ENCODE results near the gene BCL2L1.
A peak's percentile ranks its signal among the peaks of the same experiment; 100 is the strongest.

BCL2L1 gene

DNA sequence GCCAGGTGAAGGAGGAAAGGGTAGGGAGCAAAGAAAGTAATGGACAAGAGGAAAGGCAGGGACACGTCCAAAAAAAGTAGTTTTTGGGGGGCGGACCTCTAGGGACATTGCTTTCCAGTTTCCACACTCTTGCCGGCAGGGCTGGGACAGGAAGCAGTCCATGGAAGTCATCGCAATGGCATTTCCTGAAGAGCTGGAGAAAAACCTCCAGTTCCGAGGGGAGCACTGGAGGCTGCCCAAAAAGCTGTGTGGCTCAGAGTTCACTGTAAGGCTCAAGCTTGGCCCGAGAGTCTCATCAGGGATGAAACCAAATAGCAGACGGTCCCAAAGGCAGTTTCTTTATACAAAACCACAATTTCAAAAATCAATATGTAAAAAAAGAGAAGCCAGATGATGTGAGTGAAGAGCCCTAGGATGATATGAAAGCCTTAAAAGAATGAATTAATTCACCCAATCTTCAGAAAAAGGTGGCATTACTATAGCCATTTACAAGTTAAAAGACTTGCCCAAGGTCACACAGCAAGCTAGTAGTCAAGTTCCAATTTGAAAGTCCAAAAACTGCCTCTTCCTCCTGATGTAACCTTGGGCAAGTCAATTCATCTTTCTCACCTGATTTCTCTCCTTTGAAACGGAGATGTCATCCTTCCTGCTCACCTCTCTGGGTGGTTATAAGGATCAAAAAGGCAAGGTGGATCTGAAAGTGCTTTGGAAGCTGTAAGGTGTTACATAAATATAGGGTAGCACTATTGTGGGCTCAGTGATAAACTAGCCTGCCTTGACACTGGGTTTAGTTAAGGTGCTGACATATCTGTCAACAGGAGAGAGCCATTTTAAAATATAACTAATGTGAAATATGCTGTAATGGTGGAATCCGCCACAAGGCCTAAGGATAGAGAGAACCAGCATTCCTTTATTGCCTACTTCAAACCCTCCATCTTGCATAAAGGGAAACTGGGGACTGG, 9.1 kb downstream of the BCL2L1 start:
- Histone ChIP-seq H3K9ac (ENCODE audit: low read length) (peak overlapping the region; percentile 7), H3K4me3 (ENCODE audit: low read length) (no peak overlapping the region), H2BK120ac (ENCODE audit: low read depth, low read length) (peak overlapping the region; percentile 45), H3K4ac (ENCODE audit: low read depth, low read length) (peak overlapping the region; percentile 92), H3K4me2 (ENCODE audit: low read length) (no peak overlapping the region), H4K5ac (ENCODE audit: low read length) (peak overlapping the region; percentile 26), H3K27ac (ENCODE audit: low read depth, low read length) (peak overlapping the region; percentile 77), H3K18ac (ENCODE audit: low read length) (peak overlapping the region; percentile 78), H3K79me2 (ENCODE audit: control insufficient read depth, insufficient read depth, low read length) (peaks cover 17% of the 10 kb centered on the region), H2BK5ac (ENCODE audit: low read length) (peak overlapping the region; percentile 87), H2BK15ac (replicated peaks; ENCODE audit: low read depth) (no peak overlapping the region), H3K23ac (ENCODE audit: low read length) (no peak overlapping the region), H2AK5ac (ENCODE audit: low read length) (no peak overlapping the region), H3K56ac (ENCODE audit: low read length) (peak overlapping the region; percentile 77), H3K27me3 (ENCODE audit: insufficient read depth, low read length, poor library complexity) (no peaks in the 10 kb centered on the region), H3K36me3 (ENCODE audit: control insufficient read depth, insufficient read depth, low read length) (no peaks in the 10 kb centered on the region), H3K4me1 (ENCODE audit: control insufficient read depth, low read depth, low read length) (peaks cover 17% of the 10 kb centered on the region), H3K79me1 (ENCODE audit: low read length) (peaks cover 2% of the 10 kb centered on the region), H4K8ac (ENCODE audit: low read depth, low read length) (no peak overlapping the region)
- WGBS (ENCODE audit: extremely low coverage, insufficient coverage, low lambda C conversion rate), result no CpG with 5 or more reads among the region's 9 CpGs
- peak; percentile 90 for DNase-seq

- H3K18ac ChIP-seq (ENCODE audit: low read length), result peak overlapping the region; percentile 78
- H3K27me3 ChIP-seq (ENCODE audit: insufficient read depth, low read length, poor library complexity), result no peaks in the 10 kb centered on the region
- no CpG with 5 or more reads among the region's 8 CpGs for WGBS (ENCODE audit: extremely low coverage, insufficient coverage, low lambda C conversion rate)
- no peak overlapping the region for H2BK15ac ChIP-seq (replicated peaks; ENCODE audit: low read depth)
- peak overlapping the region; percentile 26 for H4K5ac ChIP-seq (ENCODE audit: low read length)
- peaks cover 2% of the 10 kb centered on the region for H3K79me1 ChIP-seq (ENCODE audit: low read length)
- H3K79me2 ChIP-seq (ENCODE audit: control insufficient read depth, insufficient read depth, low read length), result peaks cover 13% of the 10 kb centered on the region
- H3K23ac ChIP-seq (ENCODE audit: low read length), result no peak overlapping the region
- H4K8ac ChIP-seq (ENCODE audit: low read depth, low read length), result no peak overlapping the region
- peak overlapping the region; percentile 92 for H3K4ac ChIP-seq (ENCODE audit: low read depth, low read length)
- H3K4me2 ChIP-seq (ENCODE audit: low read length), result no peak overlapping the region
- no peaks in the 10 kb centered on the region for H3K36me3 ChIP-seq (ENCODE audit: control insufficient read depth, insufficient read depth, low read length)
- peak overlapping the region; percentile 87 for H2BK5ac ChIP-seq (ENCODE audit: low read length)
- no peak overlapping the region for H3K4me3 ChIP-seq (ENCODE audit: low read length)
- peak; percentile 93 for DNase-seq
- peak overlapping the region; percentile 77 for H3K56ac ChIP-seq (ENCODE audit: low read length)
- peaks cover 17% of the 10 kb centered on the region for H3K4me1 ChIP-seq (ENCODE audit: control insufficient read depth, low read depth, low read length)
- H2BK120ac ChIP-seq (ENCODE audit: low read depth, low read length), result peak overlapping the region; percentile 45
- H2AK5ac ChIP-seq (ENCODE audit: low read length), result no peak overlapping the region
- peak overlapping the region; percentile 77 for H3K27ac ChIP-seq (ENCODE audit: low read depth, low read length)
- H3K9ac ChIP-seq (ENCODE audit: low read length), result peak overlapping the region; percentile 7
These were observed 9.9 kb downstream of the BCL2L1 start for GRCh38 chr20:31712564-31713311.

DNA sequence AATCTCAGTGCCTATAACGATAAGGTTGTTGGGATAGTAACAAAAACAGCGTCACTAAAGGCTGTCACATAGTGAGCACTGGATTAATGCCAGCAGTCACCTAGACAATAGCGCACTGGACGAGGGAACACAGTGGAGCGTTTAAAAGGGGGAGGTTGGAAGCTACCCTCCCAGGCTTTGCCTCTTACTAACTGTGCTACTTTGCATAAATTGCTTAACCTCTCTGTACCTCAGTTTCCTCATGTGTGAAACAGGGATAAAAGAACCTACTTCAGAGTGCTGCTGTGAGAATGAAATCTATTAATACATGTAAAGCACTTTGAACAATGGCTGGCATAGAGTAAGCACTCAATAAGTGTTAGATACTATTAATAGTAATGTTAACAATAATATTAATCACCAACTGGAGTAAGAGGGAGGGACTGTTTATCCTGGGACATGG, 10.5 kb downstream of the BCL2L1 start:
- Histone ChIP-seq H2AK5ac (ENCODE audit: low read length) (peak overlapping the region; percentile 76), H3K18ac (ENCODE audit: low read length) (no peak overlapping the region), H3K27ac (ENCODE audit: low read depth, low read length) (no peak overlapping the region), H3K27me3 (ENCODE audit: insufficient read depth, low read length, poor library complexity) (no peaks in the 10 kb centered on the region), H4K8ac (ENCODE audit: low read depth, low read length) (no peak overlapping the region), H3K9ac (ENCODE audit: low read length) (peak overlapping the region; percentile 39), H3K4me2 (ENCODE audit: low read length) (no peak overlapping the region), H3K23ac (ENCODE audit: low read length) (no peak overlapping the region), H3K4me3 (ENCODE audit: low read length) (no peak overlapping the region), H2BK120ac (ENCODE audit: low read depth, low read length) (no peak overlapping the region), H4K5ac (ENCODE audit: low read length) (no peak overlapping the region), H3K36me3 (ENCODE audit: control insufficient read depth, insufficient read depth, low read length) (no peaks in the 10 kb centered on the region), H3K4me1 (ENCODE audit: control insufficient read depth, low read depth, low read length) (peaks cover 17% of the 10 kb centered on the region), H2BK15ac (replicated peaks; ENCODE audit: low read depth) (no peak overlapping the region), H3K79me2 (ENCODE audit: control insufficient read depth, insufficient read depth, low read length) (peaks cover 9% of the 10 kb centered on the region), H3K56ac (ENCODE audit: low read length) (peak overlapping the region; percentile 77), H3K4ac (ENCODE audit: low read depth, low read length) (peak overlapping the region; percentile 60), H3K79me1 (ENCODE audit: low read length) (peaks cover 2% of the 10 kb centered on the region), H2BK5ac (ENCODE audit: low read length) (peak overlapping the region; percentile 53)
- WGBS (ENCODE audit: extremely low coverage, insufficient coverage, low lambda C conversion rate), result no CpG with 5 or more reads among the region's 5 CpGs
- no peak for DNase-seq

- H3K27ac ChIP-seq (ENCODE audit: low read depth, low read length), result no peak overlapping the region
These were observed 11.2 kb downstream of the BCL2L1 start for GRCh38 chr20:31711179-31712111.

DNA sequence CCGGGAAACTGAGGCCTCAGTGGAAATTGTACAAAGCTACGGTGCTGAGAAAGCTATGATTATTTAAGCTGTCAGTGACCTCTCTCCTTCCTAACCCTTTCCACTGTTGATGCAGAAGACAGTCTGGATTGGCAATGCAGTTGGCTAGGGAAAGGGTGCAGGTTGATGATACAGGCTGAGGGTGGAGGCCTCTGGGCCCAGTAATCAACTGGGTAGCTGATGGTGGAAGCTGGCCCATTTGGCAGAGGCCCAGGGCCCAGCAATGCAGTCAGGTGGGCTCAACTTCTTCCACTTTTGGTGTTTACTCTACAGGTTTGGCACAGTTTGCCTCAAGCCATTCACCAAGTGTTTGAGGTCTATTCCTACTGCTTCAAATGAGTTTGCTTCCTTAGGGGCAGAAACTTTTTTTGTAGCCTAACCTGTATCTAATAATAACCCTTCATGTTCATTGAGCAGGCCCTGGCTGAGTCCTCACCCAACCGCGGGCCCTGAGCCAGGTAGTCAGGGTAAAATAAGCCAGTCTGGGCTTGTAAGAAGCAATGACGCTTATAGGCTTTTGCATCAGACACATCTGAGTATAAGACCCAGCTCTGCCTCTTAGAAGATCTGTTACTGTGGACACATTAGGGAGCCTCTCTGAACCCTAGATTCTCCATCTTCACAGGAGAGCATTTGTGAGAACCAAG, 12.1 kb downstream of the BCL2L1 start:
- no peak overlapping the region for H2BK5ac ChIP-seq (ENCODE audit: low read length)
- peaks cover 9% of the 10 kb centered on the region for H3K79me2 ChIP-seq (ENCODE audit: control insufficient read depth, insufficient read depth, low read length)
- no CpG with 5 or more reads among the region's 5 CpGs for WGBS (ENCODE audit: extremely low coverage, insufficient coverage, low lambda C conversion rate)
- H3K56ac ChIP-seq (ENCODE audit: low read length), result no peak overlapping the region
- no peak overlapping the region for H3K4me3 ChIP-seq (ENCODE audit: low read length)
- no peak for DNase-seq
- H4K5ac ChIP-seq (ENCODE audit: low read length), result no peak overlapping the region
- no peak overlapping the region for H2BK120ac ChIP-seq (ENCODE audit: low read depth, low read length)
- no peak overlapping the region for H3K27ac ChIP-seq (ENCODE audit: low read depth, low read length)
- H3K4me2 ChIP-seq (ENCODE audit: low read length), result no peak overlapping the region
- H2AK5ac ChIP-seq (ENCODE audit: low read length), result no peak overlapping the region
- peaks cover 17% of the 10 kb centered on the region for H3K4me1 ChIP-seq (ENCODE audit: control insufficient read depth, low read depth, low read length)
- no peaks in the 10 kb centered on the region for H3K36me3 ChIP-seq (ENCODE audit: control insufficient read depth, insufficient read depth, low read length)
- no peaks in the 10 kb centered on the region for H3K27me3 ChIP-seq (ENCODE audit: insufficient read depth, low read length, poor library complexity)
- no peak overlapping the region for H3K9ac ChIP-seq (ENCODE audit: low read length)
- H3K4ac ChIP-seq (ENCODE audit: low read depth, low read length), result no peak overlapping the region
- H3K23ac ChIP-seq (ENCODE audit: low read length), result no peak overlapping the region
- no peak overlapping the region for H4K8ac ChIP-seq (ENCODE audit: low read depth, low read length)
- no peak overlapping the region for H3K18ac ChIP-seq (ENCODE audit: low read length)
- peaks cover 2% of the 10 kb centered on the region for H3K79me1 ChIP-seq (ENCODE audit: low read length)
- no peak overlapping the region for H2BK15ac ChIP-seq (replicated peaks; ENCODE audit: low read depth)

More at GRCh38 chr20:31711179-31712111, 11.2 kb downstream of the BCL2L1 start:
- Histone ChIP-seq H3K9ac (ENCODE audit: low read length) (peak overlapping the region; percentile 39), H3K4me2 (ENCODE audit: low read length) (no peak overlapping the region), H3K79me1 (ENCODE audit: low read length) (peaks cover 2% of the 10 kb centered on the region), H3K56ac (ENCODE audit: low read length) (peak overlapping the region; percentile 56), H3K4ac (ENCODE audit: low read depth, low read length) (peak overlapping the region; percentile 37), H3K4me1 (ENCODE audit: control insufficient read depth, low read depth, low read length) (peaks cover 17% of the 10 kb centered on the region), H3K23ac (ENCODE audit: low read length) (no peak overlapping the region), H4K8ac (ENCODE audit: low read depth, low read length) (no peak overlapping the region), H3K79me2 (ENCODE audit: control insufficient read depth, insufficient read depth, low read length) (peaks cover 9% of the 10 kb centered on the region), H4K5ac (ENCODE audit: low read length) (no peak overlapping the region), H2BK120ac (ENCODE audit: low read depth, low read length) (no peak overlapping the region), H3K18ac (ENCODE audit: low read length) (no peak overlapping the region), H2BK5ac (ENCODE audit: low read length) (no peak overlapping the region), H3K4me3 (ENCODE audit: low read length) (no peak overlapping the region), H3K27me3 (ENCODE audit: insufficient read depth, low read length, poor library complexity) (no peaks in the 10 kb centered on the region), H2AK5ac (ENCODE audit: low read length) (no peak overlapping the region), H3K36me3 (ENCODE audit: control insufficient read depth, insufficient read depth, low read length) (no peaks in the 10 kb centered on the region), H2BK15ac (replicated peaks; ENCODE audit: low read depth) (no peak overlapping the region)
- DNase-seq, result peak; percentile 38

Measured in mesendoderm (in vitro differentiated cells).